Calu3 (cell line): ENCODE data around the gene AFAP1. TPM values are rescaled to one million over a fixed set of nuclear protein-coding genes. Genes with fewer than 3 reads are reported as not detected.

ENCODE experiments used
- BruUV-seq: library from RNA; stranded (reverse); fragments of 400-500 nt; replicated peaks from 2 replicates; lab custom pipeline; 2021; lab: Mats Ljungman, UMichigan
- CTCF ChIA-PET: fragments of 300-600 bp; sonication (Branson Sonifier 250); formaldehyde crosslinking; loops from one replicate; lab custom pipeline; 2022; ENCODE audit warnings: antibody characterized with exemption; lab: Charles Lee
- DNase-seq: peaks from one replicate; pipeline ENCODE4 v3.0.0; 2022
- H3K27ac Mint-ChIP-seq: one replicate; pipeline ENCODE4 v1.8.0; 2022; ENCODE audit warnings: mixed read lengths; ENCODE audit not compliant: unreplicated experiment
- H3K27me3 Mint-ChIP-seq: one replicate; pipeline ENCODE4 v1.8.0; 2022; ENCODE audit warnings: mixed read lengths; ENCODE audit not compliant: unreplicated experiment
- H3K36me3 Mint-ChIP-seq: one replicate; pipeline ENCODE4 v1.8.0; 2022; ENCODE audit warnings: mild to moderate bottlenecking, moderate library complexity, mixed read lengths; ENCODE audit not compliant: insufficient read depth, unreplicated experiment
- H3K4me1 Mint-ChIP-seq: one replicate; pipeline ENCODE4 v1.8.0; 2022; ENCODE audit warnings: mild to moderate bottlenecking, low read depth, mixed read lengths; ENCODE audit not compliant: unreplicated experiment
- H3K4me3 Mint-ChIP-seq: one replicate; pipeline ENCODE4 v1.8.0; 2022; ENCODE audit warnings: mild to moderate bottlenecking, low read depth, moderate library complexity, mixed read lengths; ENCODE audit not compliant: unreplicated experiment
- H3K9me3 Mint-ChIP-seq: one replicate; pipeline ENCODE4 v1.8.0; 2022; ENCODE audit warnings: low read depth, mixed read lengths; ENCODE audit not compliant: unreplicated experiment
- CTCF ChIP-seq: fragments of 200-600 bp; IDR thresholded peaks from one replicate; pipeline ENCODE4 v1.8.0; 2022; ENCODE audit warnings: antibody characterized with exemption; ENCODE audit not compliant: unreplicated experiment
- intact Hi-C: fragments of 100-400 bp; cut with micrococcal nuclease; formaldehyde crosslinking; loops from one replicate; pipeline ENCODE4 v1.10.0; 2022; ENCODE audit not compliant: unreplicated experiment
- total RNA-seq: library from RNA; stranded (reverse); gene quantifications from 2 replicates; pipeline ENCODE4 v1.2.3, GENCODE V29; 2022

The AFAP1 gene
- total RNA-seq, 1 experiment from 2014 or later = 40.1 TPM

DNA sequence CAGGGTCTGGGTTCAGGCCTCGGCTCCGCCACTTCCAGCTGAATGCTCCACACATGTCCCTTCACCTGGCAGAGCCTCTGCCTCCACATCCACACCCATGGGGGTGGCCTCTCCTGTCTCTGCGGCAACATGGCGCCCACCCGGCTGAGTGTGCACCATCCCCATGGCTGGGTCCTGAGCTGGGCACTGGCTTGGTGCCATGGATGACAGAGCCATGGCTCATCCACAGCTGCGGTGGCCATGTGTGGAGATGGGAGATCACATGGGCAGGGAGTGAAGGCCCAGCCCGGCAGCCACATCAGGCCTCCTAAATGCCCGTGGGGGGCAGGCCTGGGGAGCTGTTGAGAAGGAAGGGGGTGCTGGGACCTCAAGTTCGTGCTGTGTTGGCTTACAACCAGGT is 213.7 kb downstream of the AFAP1 start:
- Mint-ChIP-seq H3K4me3 (no peak overlapping the region), H3K27me3 (peaks cover 54% of the 10 kb centered on the region), H3K9me3 (no peaks in the 10 kb centered on the region), H3K4me1 (no peaks in the 10 kb centered on the region), H3K27ac (no peak overlapping the region), H3K36me3 (no peaks in the 10 kb centered on the region)
- CTCF ChIA-PET = no interaction called here
- TF ChIP-seq CTCF = no peak
- no TSS peak for BruUV-seq
- intact Hi-C loops = no loop called here
- DNase-seq = no peak

DNA sequence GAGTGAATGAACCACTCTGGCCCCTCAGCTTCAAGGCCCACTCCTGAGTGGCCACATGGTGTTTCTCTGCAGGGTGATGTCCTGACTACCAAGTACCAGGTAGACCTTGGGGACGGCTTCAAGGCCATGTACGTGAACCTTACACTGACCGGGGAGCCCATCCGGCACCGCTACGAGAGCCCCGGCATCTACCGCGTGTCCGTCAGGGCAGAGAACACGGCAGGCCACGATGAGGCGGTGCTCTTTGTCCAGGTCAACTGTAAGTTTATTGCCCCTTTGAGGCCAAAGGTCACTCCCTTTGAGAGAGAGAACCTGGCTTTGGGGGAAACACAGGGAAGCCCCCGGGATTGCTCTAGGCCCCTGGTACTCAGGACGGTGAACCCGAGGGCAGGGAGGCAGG is 216.0 kb downstream of the AFAP1 start:
- Mint-ChIP-seq H3K9me3 (no peaks in the 10 kb centered on the region), H3K4me3 (no peak overlapping the region), H3K36me3 (no peaks in the 10 kb centered on the region), H3K27ac (no peak overlapping the region), H3K27me3 (peaks cover 59% of the 10 kb centered on the region), H3K4me1 (no peaks in the 10 kb centered on the region)
- intact Hi-C loops = no loop called here
- CTCF ChIA-PET = no interaction called here
- no TSS peak for BruUV-seq
- TF ChIP-seq CTCF = no peak
- no peak for DNase-seq

- Mint-ChIP-seq H3K9me3 (no peaks in the 10 kb centered on the region), H3K27ac (no peak overlapping the region), H3K36me3 (no peaks in the 10 kb centered on the region), H3K4me3 (no peak overlapping the region), H3K4me1 (no peaks in the 10 kb centered on the region), H3K27me3 (peaks cover 60% of the 10 kb centered on the region)
- DNase-seq = no peak
- TF ChIP-seq CTCF = no peak
- intact Hi-C loops = loop anchor here (1.0 kb wide), 1 partner anchor 264 kb away; no protein-coding TSS in a partner anchor
- CTCF ChIA-PET = interaction anchor here (0.8 kb wide), 1 partner anchor 10 kb away, joined by 4 read pairs; no protein-coding TSS in a partner anchor
- BruUV-seq = no TSS peak
Observed at GRCh38 chr4:7722766-7723387, 216.8 kb downstream of the AFAP1 start.

DNA sequence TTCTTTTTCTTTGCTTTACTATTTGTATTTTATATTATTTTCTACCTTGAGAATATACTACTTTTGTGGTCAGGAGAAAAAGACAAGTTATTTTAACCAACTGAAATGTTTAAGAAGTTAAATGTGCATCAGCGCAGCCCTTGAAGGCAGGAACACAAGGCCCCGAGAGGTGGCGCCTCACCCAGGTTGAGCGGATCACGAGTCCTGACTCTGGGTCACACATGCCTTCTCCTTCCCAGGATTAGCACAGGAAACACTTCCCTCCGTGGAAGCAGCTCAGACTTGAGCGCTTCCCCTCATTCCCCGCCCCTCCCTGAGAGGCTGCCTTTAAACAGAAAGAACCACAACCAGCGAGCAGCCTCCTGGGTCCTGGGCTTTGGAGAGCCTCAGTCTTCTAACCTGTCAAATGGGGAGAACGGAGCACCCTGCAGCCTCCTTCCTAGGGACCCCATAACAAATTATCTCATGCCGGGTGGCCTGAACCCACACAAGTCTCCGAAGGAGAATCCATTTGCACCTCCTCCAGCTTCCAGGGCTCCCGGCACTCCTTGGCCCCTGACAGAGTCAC is 217.6 kb downstream of the AFAP1 start:
- H3K4me1 Mint-ChIP-seq = no peaks in the 10 kb centered on the region
- CTCF ChIA-PET = interaction anchor here (0.8 kb wide), 1 partner anchor 10 kb away, joined by 4 read pairs; no protein-coding TSS in a partner anchor
- no peaks in the 10 kb centered on the region for H3K36me3 Mint-ChIP-seq
- TF ChIP-seq CTCF = peak; percentile 15
- intact Hi-C loops = loop anchor here (1.0 kb wide), 1 partner anchor 265 kb away; no protein-coding TSS in a partner anchor
- H3K27ac Mint-ChIP-seq = no peak overlapping the region
- peaks cover 68% of the 10 kb centered on the region for H3K27me3 Mint-ChIP-seq
- no TSS peak for BruUV-seq
- H3K9me3 Mint-ChIP-seq = no peaks in the 10 kb centered on the region
- H3K4me3 Mint-ChIP-seq = no peak overlapping the region
- peak; percentile 30 for DNase-seq
